Measurements from ENCODE around the gene COPS3.
A peak's percentile ranks its signal among the peaks of the same experiment; 100 is the strongest.
"Not testable (repeated sequence)": the region's sequence is repeated elsewhere in the genome, so short reads cannot be mapped to it uniquely, and the experiment has no call there.

Gene COPS3

DNA sequence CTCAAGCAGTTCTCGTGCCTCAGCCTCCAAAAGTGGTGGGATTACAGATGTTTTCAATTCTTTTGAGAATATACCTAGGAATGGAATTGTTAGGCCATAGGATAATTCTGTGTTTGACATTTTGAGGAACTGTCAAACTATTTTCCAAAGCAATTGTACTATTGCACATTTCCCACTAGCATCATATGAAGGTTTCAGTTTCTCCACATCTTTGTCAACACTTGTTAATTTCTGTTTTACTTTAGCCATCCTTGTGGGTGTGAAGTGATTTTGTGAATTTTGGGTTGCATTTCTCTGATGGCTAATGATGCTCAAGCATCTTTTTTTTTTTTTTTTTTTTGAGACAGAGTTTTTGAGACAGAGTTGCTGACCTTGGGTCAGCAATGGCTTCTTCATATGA is 28.3 kb upstream of the COPS3 start:
- H3K36me3 Mint-ChIP-seq (ENCODE audit: low read depth), result peaks cover 5% of the 10 kb centered on the region
- no peak overlapping the region for H3K27ac Mint-ChIP-seq
- H3K4me3 Mint-ChIP-seq, result no peak overlapping the region
- no peaks in the 10 kb centered on the region for H3K27me3 Mint-ChIP-seq
- peaks cover 17% of the 10 kb centered on the region for H3K4me1 Mint-ChIP-seq (ENCODE audit: low read depth)
- H3K9me3 Mint-ChIP-seq, result no peaks in the 10 kb centered on the region

DNA sequence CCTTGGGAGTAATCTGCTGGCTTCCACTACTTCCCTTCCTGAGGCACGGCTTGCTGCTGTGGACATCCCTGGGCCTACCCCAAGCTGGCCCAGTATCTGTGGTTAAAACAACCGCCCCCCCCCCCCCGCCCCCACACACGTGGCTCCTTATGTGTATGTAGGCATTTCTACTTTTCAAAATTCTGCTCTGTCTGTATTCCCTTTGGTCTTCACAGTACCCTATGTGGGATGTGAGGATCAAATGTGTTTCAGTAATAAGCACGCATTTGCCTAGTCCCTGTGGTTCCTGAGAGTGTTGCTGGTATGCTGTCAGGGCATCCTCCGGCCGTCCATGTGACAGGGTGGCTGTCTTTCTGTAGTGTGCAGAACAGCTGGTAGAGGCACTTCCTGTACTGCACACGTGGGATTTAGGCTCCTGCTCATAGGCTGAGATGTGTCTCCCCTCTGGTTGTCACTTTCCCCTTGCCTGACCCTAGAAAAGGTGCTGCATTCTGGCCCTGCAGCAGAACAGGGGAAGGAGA is 24.3 kb upstream of the COPS3 start:
- no peaks in the 10 kb centered on the region for H3K36me3 Mint-ChIP-seq (ENCODE audit: low read depth)
- H3K4me1 Mint-ChIP-seq (ENCODE audit: low read depth), result peaks cover 27% of the 10 kb centered on the region
- no peaks in the 10 kb centered on the region for H3K27me3 Mint-ChIP-seq
- peak overlapping the region; percentile 86 for H3K4me3 Mint-ChIP-seq
- no peaks in the 10 kb centered on the region for H3K9me3 Mint-ChIP-seq
- peak overlapping the region; percentile 83 for H3K27ac Mint-ChIP-seq

DNA sequence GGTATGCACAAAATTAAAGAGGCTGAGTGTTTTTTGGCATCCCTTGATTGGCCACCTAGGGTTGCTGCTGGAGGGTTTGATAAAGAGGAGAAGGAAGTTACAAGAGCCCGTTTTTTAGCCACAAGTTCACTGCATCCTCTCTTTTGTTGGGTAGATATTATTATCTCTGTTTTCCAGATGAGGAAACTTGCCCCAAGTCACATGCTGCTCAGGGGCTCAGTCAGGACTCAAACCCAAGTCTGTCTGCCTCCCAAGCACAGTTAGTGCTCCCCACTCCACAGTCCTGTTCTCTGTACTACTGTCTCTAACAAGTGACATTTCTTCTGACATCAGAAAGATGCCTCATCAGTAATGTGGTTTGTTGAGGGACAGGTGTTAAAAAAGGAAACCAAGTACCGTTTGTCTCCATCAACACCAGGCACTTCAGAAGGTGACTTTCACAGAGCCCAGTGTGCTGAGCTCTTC is 23.5 kb upstream of the COPS3 start:
- Mint-ChIP-seq H3K4me1 (ENCODE audit: low read depth) (peaks cover 34% of the 10 kb centered on the region), H3K27ac (peak overlapping the region; percentile 73), H3K9me3 (no peaks in the 10 kb centered on the region), H3K27me3 (no peaks in the 10 kb centered on the region), H3K4me3 (peak overlapping the region; percentile 86), H3K36me3 (ENCODE audit: low read depth) (no peaks in the 10 kb centered on the region)

DNA sequence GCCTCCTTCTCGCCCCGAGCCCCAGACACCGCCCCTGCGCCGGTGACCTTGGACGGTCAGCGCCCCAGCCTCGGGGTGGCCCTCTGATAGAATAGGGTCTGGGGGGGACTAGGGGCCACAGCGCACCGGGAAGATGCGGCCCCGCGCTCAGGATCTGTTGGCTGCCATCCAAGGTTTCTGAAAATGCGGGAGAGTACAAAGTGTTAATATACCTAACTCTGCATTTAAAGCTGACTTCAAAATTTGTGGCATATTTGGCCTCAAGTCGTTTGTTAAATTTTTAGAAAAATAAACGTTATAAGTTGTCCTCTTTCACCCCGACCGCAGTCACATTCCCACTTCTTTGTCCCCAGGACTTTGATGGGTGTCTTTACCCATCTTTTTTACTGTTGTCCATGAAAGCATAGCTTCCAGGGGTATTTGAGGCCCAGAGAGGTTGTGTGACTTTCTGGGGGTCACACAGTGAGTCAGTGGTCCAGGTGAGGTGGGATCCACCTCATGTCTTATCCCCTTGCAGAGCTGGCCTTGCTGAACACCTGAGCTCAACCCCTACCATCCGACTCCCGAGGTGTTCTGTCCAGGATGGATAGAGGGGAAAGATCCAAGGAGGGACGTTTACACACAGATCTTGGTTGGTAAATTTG is 22.9 kb upstream of the COPS3 start:
- H3K4me3 Mint-ChIP-seq, result peak overlapping the region; percentile 86
- no peaks in the 10 kb centered on the region for H3K36me3 Mint-ChIP-seq (ENCODE audit: low read depth)
- H3K9me3 Mint-ChIP-seq, result no peaks in the 10 kb centered on the region
- H3K27me3 Mint-ChIP-seq, result no peaks in the 10 kb centered on the region
- peak overlapping the region; percentile 73 for H3K27ac Mint-ChIP-seq
- H3K4me1 Mint-ChIP-seq (ENCODE audit: low read depth), result peaks cover 34% of the 10 kb centered on the region

DNA sequence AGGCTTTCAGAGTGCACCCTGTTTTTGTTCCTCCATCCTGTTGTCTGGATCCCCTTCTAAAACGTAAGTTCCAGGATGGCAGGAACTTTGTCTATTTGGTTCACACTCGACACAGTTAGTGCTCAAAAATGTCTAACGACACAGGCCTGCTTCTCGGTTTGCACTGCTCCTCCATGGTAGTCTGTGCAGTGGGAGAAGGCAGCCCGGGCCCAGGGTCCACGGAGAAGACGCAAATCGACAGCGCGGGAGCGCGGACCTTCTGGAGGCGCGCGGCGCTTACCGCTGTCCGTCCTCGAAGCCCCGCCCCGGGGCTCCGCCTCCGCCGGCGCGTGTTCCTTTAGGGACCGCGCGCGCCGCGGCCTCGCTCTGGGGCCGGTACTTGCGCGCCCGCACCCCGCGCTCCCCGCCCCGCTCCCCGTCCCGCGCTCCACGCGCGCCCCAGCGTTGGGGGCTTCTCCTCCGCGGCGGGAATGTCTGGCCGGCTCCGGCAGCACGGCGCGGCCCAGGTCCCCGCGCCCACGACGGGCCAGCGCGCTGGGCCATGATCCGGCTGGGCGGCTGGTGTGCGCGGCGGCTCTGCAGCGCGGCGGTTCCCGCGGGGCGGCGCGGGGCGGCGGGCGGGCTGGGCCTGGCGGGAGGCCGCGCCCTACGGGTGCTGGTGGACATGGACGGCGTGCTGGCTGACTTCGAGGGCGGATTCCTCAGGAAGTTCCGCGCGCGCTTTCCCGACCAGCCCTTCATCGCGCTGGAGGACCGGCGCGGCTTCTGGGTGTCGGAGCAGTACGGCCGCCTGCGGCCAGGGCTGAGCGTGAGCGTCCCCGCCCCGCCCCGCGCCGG is 22.2 kb upstream of the COPS3 start, which contains the start of gene NT5M:
Gene NT5M (plus strand): TSS at position 364 of the 837 bp plus-strand sequence. CDS start 178 bp downstream, at position 542.
- Mint-ChIP-seq H3K27ac (peak within 1 kb of the TSS; percentile 83), H3K9me3 (no peaks in the 10 kb centered on the region), H3K4me1 (ENCODE audit: low read depth) (peaks cover 38% of the 10 kb centered on the region), H3K4me3 (peak within 1 kb of the TSS; percentile 89), H3K27me3 (no peaks in the 10 kb centered on the region), H3K36me3 (ENCODE audit: low read depth) (no peaks in the 10 kb centered on the region)

DNA sequence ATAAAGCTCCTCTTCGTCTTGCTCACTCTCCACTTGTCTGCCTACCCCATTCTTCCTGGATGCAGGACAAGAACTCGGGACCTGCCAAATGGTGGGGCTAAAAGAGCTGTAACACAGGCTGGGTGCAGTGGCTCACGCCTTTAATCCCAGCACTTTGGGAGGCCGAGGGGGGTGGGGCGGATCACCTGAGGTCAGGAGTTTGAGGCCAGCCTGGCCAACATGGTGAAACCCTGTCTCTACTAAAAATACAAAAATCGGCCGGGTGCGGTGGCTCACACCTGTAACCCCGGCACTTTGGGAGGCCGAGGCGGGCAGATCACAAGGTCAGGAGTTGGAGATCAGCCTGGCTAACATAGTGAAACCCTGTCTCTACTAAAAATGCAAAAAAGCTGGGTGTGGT is 20.6 kb upstream of the COPS3 start:
- H3K27ac Mint-ChIP-seq; H3K4me3 Mint-ChIP-seq; H3K36me3 Mint-ChIP-seq (ENCODE audit: low read depth); H3K9me3 Mint-ChIP-seq; H3K27me3 Mint-ChIP-seq: not testable (repeated sequence)
- peaks cover 51% of the 10 kb centered on the region for H3K4me1 Mint-ChIP-seq (ENCODE audit: low read depth)

DNA sequence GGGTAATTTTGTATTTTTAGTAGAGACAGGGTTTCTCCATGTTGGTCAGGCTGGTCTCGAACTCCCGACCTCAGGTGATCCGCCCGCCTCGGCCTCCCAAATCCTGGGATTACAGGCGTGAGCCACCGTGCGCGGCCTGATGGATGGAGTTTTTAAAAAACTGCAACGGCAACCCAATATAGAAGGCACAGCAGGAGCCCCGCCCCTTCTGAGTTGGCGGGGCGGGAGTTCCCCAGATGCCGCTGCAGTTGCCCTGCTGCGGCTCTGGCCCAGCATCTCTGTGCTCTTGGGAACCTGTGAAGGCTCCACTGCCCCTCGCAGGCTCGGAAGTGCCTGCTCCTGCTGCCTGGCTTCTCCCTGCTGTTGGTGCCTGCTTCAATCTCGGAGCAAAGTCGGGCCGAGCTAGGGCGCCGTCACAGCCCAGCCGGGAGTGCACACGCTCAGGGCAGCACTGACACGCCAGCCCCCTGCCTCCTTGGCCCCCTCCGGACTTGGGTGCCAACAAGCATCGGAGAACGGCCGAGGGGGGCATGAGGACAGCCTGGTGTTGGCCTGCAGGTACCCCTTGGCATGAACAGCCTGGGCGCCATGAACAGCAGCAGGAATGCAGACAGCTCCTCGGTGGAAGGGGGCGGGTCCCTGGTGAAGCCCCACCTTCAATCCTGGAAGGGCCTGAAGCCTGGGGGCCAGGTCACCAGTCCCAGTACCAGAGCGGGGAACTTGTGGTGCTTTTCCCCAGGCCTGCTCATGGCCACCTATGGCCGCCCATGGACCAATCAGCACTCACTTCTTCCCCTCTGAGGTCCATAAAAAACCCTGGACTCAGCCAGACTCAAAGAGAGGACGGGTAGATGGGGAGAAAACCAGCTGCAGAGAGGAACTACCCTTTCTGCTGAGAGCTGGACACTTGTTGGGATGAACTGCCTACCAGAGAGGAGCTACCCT is 19.9 kb upstream of the COPS3 start:
- H3K4me3 Mint-ChIP-seq, result peak overlapping the region; percentile 66
- no peaks in the 10 kb centered on the region for H3K9me3 Mint-ChIP-seq
- peaks cover 54% of the 10 kb centered on the region for H3K4me1 Mint-ChIP-seq (ENCODE audit: low read depth)
- H3K27me3 Mint-ChIP-seq, result no peaks in the 10 kb centered on the region
- H3K36me3 Mint-ChIP-seq (ENCODE audit: low read depth), result no peaks in the 10 kb centered on the region
- H3K27ac Mint-ChIP-seq, result no peak overlapping the region

DNA sequence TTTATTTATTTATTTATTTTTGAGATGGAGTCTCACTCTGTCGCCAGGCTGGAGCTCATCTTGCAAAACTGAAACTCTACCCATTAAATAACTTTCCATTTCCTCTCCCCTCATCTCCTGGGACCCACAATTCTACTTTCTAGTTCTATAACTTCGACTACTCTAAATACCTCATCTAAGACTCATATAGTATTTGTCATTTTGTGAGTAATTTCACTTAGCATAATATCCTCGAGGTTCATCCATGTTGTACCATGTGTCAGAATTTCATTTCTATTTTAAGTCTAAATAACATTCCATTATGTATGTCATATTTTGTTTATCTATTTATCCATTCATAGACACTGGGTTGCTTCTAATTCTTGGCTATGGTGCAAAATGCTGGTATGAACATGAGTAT is 17.1 kb upstream of the COPS3 start:
- Mint-ChIP-seq H3K4me3 (no peak overlapping the region), H3K27ac (no peak overlapping the region), H3K36me3 (ENCODE audit: low read depth) (no peaks in the 10 kb centered on the region), H3K4me1 (ENCODE audit: low read depth) (peaks cover 33% of the 10 kb centered on the region), H3K27me3 (no peaks in the 10 kb centered on the region), H3K9me3 (no peaks in the 10 kb centered on the region)

DNA sequence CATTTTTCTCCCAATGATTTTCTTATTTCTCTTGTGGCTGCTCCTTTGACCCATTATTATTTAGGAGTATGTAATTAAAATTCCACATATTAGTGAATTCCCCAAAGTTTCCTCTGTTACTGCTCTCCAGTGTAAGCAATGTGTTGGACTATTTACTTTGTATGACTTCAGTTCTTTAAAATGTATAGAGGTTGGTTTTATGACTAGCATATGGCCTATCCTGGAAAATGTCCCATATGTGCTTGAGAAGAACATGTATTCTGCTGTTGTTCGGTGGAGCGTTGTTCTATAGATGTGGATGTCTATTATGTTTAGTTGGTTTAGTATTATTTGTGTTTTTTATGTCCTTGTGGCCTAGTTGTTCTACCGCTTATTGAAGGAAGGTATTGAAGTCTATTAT is 16.2 kb upstream of the COPS3 start:
- Mint-ChIP-seq H3K27me3 (no peaks in the 10 kb centered on the region), H3K27ac (no peak overlapping the region), H3K4me3 (no peak overlapping the region), H3K4me1 (ENCODE audit: low read depth) (peaks cover 30% of the 10 kb centered on the region), H3K9me3 (no peaks in the 10 kb centered on the region), H3K36me3 (ENCODE audit: low read depth) (no peaks in the 10 kb centered on the region)

DNA sequence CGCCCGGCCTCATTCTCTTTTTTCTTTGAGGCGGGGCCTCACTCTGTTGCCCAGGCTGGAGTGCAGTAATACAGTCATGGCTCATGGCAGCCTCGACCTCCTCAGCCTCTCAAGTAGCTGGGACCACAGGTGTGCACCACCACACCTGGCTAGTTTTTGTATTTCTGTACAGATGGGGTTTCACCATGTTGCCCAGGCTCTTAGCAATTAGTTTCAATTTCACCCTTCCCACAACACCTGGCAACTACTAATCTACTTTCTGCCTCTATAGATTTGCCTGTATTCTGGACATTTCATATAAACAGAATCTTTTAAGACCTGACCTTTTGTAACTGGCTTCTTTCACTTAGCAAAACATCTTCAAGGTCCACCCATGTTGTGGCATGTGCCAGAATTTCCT is 14.1 kb upstream of the COPS3 start:
- no peaks in the 10 kb centered on the region for H3K9me3 Mint-ChIP-seq
- H3K36me3 Mint-ChIP-seq (ENCODE audit: low read depth), result no peaks in the 10 kb centered on the region
- no peak overlapping the region for H3K4me3 Mint-ChIP-seq
- H3K27ac Mint-ChIP-seq, result no peak overlapping the region
- H3K4me1 Mint-ChIP-seq (ENCODE audit: low read depth), result peaks cover 27% of the 10 kb centered on the region
- no peaks in the 10 kb centered on the region for H3K27me3 Mint-ChIP-seq

DNA sequence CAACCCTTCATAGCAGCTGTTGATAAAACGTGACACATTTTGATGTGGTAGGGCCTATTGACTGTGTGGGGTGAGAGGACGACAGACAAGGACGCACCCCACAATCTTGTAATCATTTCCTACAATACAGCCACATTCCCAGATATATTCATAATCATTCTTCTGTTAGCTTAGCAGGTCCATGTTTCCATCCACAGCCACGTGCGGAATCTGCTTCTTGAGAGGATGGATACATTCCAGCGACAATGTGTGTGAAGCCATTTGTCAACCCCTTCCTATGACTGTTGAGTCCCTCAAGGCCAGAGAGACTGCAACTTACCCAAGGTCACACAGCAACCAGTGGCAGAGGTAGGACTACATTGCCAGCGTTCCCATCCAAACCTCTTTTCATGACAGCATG is 8.7 kb upstream of the COPS3 start:
- H3K36me3 Mint-ChIP-seq (ENCODE audit: low read depth), result no peaks in the 10 kb centered on the region
- H3K4me3 Mint-ChIP-seq, result no peak overlapping the region
- no peaks in the 10 kb centered on the region for H3K4me1 Mint-ChIP-seq (ENCODE audit: low read depth)
- H3K27ac Mint-ChIP-seq, result no peak overlapping the region
- H3K27me3 Mint-ChIP-seq, result no peaks in the 10 kb centered on the region
- no peaks in the 10 kb centered on the region for H3K9me3 Mint-ChIP-seq

DNA sequence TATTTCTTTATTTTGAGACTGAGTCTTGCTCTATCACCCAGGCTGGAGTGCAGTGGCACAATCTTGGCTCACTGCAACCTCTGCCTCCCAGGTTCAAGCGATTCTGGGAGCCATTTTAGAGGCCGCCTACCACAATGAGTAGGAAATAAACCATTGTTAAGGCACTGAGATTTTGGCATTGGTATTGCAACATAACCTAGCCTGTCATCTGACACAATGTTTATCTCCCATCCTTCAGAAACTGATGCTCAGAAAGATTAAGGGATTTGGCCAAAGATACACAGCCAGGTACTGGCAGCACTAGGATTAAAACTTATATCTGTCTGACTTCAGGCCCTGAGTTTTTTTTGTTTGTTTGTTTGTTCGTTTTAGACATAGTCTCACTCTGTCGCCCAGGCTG is 8.0 kb upstream of the COPS3 start:
- Mint-ChIP-seq H3K36me3 (ENCODE audit: low read depth) (no peaks in the 10 kb centered on the region), H3K4me3 (no peak overlapping the region), H3K4me1 (ENCODE audit: low read depth) (no peaks in the 10 kb centered on the region), H3K9me3 (no peaks in the 10 kb centered on the region), H3K27me3 (no peaks in the 10 kb centered on the region), H3K27ac (no peak overlapping the region)

DNA sequence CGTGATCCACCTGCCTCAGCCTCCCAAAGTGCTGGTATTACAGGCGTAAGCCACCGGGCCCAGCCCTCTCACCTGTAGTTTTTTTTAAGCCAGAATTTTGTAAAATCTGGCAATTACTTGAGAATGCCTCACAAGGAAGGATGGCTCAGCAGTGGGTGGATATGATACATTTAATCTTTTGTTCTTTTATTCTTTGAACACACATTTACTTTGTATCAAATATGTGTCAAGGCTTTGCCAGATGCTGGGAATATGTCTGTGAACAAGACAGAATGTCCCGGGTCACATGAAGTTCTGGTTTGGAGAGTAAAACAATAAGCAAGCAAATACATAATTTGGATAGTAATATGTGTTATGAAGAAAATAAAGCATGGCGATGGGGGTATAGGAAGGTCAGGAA is 4.9 kb upstream of the COPS3 start:
- Mint-ChIP-seq H3K4me3 (no peak overlapping the region), H3K4me1 (ENCODE audit: low read depth) (peaks cover 8% of the 10 kb centered on the region), H3K9me3 (no peaks in the 10 kb centered on the region), H3K27ac (peak overlapping the region; percentile 21), H3K27me3 (no peaks in the 10 kb centered on the region), H3K36me3 (ENCODE audit: low read depth) (no peaks in the 10 kb centered on the region)

DNA sequence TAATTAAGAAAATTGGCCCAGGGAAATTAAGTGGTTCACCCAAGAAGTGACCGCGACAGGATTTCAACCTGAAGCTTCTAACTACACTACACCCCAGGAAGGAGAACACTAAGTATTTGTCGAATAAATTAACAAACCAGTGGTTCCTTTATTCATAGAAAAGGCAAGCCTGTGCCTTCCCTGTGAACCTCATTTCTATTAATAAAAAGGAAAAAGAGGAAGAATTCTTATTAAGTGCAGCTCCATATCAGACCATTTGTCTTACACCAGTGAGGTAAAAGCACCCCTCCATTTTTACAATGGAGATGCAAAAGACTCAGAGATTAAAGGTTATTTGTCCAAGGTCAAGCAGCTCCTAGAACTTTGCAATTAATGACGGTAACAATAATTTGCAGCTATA is 1.7 kb downstream of the COPS3 start:
- no peaks in the 10 kb centered on the region for H3K27me3 Mint-ChIP-seq
- H3K4me3 Mint-ChIP-seq, result peak overlapping the region; percentile 94
- peaks cover 38% of the 10 kb centered on the region for H3K4me1 Mint-ChIP-seq (ENCODE audit: low read depth)
- peaks cover 18% of the 10 kb centered on the region for H3K36me3 Mint-ChIP-seq (ENCODE audit: low read depth)
- no peaks in the 10 kb centered on the region for H3K9me3 Mint-ChIP-seq
- peak overlapping the region; percentile 72 for H3K27ac Mint-ChIP-seq
